ENCODE data around the gene WDTC1. TPM values are rescaled to one million over a fixed set of nuclear protein-coding genes. Genes with fewer than 3 reads are reported as not detected.
A peak's percentile ranks its signal among the peaks of the same experiment; 100 is the strongest.
"Not testable (repeated sequence)": the region's sequence is repeated elsewhere in the genome, so short reads cannot be mapped to it uniquely, and the experiment has no call there.

Gene WDTC1, protein sequence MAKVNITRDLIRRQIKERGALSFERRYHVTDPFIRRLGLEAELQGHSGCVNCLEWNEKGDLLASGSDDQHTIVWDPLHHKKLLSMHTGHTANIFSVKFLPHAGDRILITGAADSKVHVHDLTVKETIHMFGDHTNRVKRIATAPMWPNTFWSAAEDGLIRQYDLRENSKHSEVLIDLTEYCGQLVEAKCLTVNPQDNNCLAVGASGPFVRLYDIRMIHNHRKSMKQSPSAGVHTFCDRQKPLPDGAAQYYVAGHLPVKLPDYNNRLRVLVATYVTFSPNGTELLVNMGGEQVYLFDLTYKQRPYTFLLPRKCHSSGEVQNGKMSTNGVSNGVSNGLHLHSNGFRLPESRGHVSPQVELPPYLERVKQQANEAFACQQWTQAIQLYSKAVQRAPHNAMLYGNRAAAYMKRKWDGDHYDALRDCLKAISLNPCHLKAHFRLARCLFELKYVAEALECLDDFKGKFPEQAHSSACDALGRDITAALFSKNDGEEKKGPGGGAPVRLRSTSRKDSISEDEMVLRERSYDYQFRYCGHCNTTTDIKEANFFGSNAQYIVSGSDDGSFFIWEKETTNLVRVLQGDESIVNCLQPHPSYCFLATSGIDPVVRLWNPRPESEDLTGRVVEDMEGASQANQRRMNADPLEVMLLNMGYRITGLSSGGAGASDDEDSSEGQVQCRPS
- polyA plus RNA-seq, result 8.5 TPM

DNA sequence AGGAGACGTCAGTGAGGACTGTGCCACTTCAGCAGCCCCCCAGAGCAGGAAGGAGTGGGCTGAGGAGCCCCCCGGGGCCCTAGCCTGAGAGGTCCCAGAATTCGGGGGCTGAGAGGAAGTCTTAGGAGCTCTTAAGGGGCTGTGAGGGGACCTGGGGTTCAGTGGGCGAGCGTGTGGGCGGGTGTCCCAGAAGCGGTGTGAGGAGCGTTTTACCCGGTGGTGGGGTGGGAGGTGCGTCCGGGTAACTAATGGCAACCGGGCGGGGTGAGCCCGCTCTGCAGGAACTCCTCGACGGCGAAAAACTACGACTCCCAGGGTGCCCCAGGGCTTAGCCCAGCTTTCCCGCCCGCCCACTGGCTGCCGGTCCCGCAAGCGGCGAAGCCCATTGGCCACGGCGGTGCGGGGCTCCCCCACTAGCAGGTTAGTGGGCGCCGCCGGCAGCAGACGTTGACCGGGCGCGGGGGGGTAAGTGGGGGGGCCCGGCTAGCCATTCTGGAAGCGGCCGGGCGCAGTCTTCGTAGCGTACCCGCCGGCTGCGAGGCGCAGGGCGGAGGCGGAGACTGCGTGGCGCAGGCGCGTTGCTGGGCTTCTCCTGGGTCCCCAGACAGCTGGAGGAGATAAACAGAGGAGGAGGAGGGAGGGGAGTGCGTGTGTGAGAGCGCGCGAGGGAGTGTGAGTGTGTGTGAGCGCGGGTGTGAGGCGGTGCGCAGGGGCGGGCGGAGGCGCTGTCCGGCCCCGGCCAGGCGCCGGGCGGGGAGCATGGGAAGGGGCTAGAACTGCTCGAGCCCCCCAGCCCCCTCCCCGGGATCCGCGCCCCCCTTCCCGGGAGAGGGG lies at the start of gene WDTC1:
TSS of gene WDTC1 (plus strand) at position 584 of the 834 bp plus-strand sequence. CDS start 26,423 bp downstream, outside the sequence.
- no peaks in the 10 kb centered on the region for H3K9me3 Mint-ChIP-seq
- H3K27me3 Mint-ChIP-seq, result no peaks in the 10 kb centered on the region
- H3K4me3 Mint-ChIP-seq, result peak within 1 kb of the TSS; percentile 93 to 100 (median 98)
- no peaks in the 10 kb centered on the region for H3K36me3 Mint-ChIP-seq
- peak within 1 kb of the TSS; percentile 86 to 98 (median 91) for H3K27ac Mint-ChIP-seq
- peaks cover 20 to 26% (median 21%) of the 10 kb centered on the region in 3 donors for H3K4me1 Mint-ChIP-seq

DNA sequence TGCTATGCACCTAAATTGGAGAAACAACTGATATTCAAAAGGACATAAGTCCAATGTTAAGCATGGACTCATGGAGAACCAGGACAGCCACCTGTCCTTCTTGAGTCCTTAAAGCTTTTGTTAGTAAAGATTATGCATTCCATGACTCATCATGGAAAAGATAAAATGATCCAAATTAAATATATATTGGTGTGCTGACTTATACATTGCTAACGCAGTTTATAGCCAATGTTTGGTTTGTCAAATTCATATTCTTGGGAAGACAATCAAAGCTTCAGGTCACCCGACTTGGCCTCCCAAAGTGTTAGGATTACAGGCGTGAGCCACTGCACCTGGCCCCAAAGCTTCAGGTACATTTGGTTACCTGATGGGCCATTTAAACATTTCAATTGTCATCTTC lies 49.8 kb upstream of the WDTC1 start:
- H3K36me3 Mint-ChIP-seq, H3K4me3 Mint-ChIP-seq, H3K27ac Mint-ChIP-seq, H3K27me3 Mint-ChIP-seq, H3K4me1 Mint-ChIP-seq: not testable (repeated sequence)
- peaks cover 0 to 12% (median 12%) of the 10 kb centered on the region in 3 donors for H3K9me3 Mint-ChIP-seq

DNA sequence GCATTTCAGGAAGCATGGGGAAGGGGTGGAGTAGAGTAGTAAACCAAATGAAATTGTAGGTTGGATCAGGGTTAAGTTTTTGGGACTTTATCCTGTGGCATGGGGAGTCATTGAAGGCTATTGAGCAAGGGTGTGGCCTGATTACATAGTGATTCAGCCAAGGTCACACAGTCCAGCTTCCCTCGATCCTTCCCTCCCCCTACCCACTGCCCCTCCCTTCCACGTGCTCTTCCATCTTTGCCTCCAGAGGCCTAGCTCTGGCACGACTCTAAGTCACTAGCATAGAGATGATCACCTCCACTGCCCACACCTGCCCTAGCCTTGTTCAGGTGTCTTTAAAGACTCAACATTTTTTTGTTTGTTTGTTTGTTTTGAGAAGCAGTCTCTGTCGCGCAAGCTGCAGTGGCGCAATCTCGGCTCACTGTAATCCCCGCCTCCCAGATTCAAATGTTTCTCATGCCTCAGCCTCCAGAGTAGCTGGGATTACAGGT lies 42.3 kb upstream of the WDTC1 start:
- Mint-ChIP-seq H3K4me3 (no peak overlapping the region), H3K9me3 (no peaks in the 10 kb centered on the region), H3K27me3 (peaks cover 3% of the 10 kb centered on the region), H3K4me1 (peaks cover 0 to 2% (median 0%) of the 10 kb centered on the region in 3 donors), H3K36me3 (no peaks in the 10 kb centered on the region), H3K27ac (no peak overlapping the region)

DNA sequence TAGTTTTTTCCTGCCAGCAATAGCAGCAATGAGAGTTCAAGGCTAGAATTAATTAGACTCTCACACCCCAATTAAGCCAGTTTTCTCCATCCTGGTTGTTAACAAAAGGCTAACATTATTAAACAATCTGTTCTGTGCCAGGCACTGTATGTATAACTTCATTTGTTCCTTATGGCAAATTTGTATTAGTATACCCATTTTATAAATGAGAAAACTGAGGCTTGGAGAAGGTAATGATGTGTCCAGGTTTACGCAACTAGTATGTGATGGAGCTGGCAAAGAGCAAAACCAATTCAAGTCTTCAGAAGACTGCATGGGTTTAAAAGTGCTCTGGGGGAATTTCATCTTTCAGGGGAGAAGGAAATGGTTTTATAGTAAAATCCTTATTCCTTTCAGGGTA lies 41.2 kb upstream of the WDTC1 start:
- Mint-ChIP-seq H3K27me3 (peaks cover 3% of the 10 kb centered on the region), H3K4me3 (no peak overlapping the region), H3K9me3 (no peaks in the 10 kb centered on the region), H3K4me1 (peaks cover 5 to 8% (median 5%) of the 10 kb centered on the region in 3 donors), H3K36me3 (no peaks in the 10 kb centered on the region), H3K27ac (no peak overlapping the region)

DNA sequence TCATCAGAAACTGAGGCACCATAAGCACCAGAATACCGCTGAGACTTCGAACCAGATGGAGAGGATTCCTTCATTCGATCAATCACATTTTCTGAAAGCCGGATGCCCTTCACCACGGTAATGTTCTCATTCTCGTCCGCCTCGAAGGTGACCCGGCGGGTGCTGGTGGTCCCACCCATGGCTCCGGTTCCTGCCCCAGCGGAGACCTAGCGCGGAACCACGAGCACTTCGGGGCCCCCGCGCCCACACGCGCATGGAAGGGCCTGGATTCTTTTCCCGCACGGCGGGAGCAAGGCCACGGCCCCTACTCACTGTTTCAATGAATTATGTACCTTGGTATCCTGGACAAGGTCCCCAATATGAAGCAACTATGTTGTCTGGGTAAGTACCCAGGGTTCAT lies 33.1 kb upstream of the WDTC1 start:
- Mint-ChIP-seq H3K4me1 (peaks cover 5 to 7% (median 6%) of the 10 kb centered on the region in 3 donors), H3K36me3 (no peaks in the 10 kb centered on the region), H3K9me3 (no peaks in the 10 kb centered on the region), H3K4me3 (no peak overlapping the region), H3K27me3 (no peaks in the 10 kb centered on the region), H3K27ac (no peak overlapping the region)

DNA sequence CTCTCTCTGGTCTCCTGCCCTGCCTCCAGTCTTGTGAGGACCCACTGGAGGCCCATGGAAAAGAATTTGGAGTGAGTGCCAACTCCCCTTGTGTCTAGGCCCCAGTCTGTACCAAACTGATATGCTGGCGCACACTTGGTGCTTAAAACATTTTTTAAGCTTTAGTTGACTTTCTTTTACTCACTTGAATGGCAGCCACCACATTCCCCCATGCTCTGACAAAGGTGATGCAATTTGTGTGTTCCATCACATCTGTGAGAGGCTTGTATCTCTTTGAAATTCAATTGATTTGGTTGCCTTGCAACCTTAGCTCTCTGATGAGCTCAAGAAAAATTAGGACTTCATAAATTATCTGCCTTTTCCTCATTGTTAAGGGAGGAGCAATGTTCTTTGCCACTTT lies 30.5 kb upstream of the WDTC1 start:
- peaks cover 0 to 2% (median 0%) of the 10 kb centered on the region in 3 donors for H3K4me1 Mint-ChIP-seq
- no peaks in the 10 kb centered on the region for H3K9me3 Mint-ChIP-seq
- H3K36me3 Mint-ChIP-seq, result no peaks in the 10 kb centered on the region
- H3K27me3 Mint-ChIP-seq, result no peaks in the 10 kb centered on the region
- H3K27ac Mint-ChIP-seq, result no peak overlapping the region
- H3K4me3 Mint-ChIP-seq, result no peak overlapping the region

DNA sequence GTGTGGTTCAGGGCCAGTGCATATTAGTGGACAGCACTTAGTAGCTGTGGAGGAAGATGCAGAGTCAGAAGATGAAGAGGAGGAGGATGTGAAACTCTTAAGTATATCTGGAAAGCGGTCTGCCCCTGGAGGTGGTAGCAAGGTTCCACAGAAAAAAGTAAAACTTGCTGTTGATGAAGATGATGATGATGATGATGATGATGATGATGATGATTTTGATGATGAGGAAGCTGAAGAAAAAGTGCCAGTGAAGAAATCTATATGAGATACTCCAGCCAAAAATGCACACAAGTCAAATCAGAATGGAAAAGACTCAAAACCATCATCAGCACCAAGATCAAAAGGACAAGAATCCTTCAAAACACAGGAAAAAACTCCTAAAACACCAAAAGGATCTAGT lies 27.2 kb upstream of the WDTC1 start:
- H3K9me3 Mint-ChIP-seq, H3K4me3 Mint-ChIP-seq, H3K4me1 Mint-ChIP-seq, H3K36me3 Mint-ChIP-seq, H3K27me3 Mint-ChIP-seq: not testable (repeated sequence)
- peak overlapping the region in 2 of 3 donors; percentile 29 to 35 for H3K27ac Mint-ChIP-seq

DNA sequence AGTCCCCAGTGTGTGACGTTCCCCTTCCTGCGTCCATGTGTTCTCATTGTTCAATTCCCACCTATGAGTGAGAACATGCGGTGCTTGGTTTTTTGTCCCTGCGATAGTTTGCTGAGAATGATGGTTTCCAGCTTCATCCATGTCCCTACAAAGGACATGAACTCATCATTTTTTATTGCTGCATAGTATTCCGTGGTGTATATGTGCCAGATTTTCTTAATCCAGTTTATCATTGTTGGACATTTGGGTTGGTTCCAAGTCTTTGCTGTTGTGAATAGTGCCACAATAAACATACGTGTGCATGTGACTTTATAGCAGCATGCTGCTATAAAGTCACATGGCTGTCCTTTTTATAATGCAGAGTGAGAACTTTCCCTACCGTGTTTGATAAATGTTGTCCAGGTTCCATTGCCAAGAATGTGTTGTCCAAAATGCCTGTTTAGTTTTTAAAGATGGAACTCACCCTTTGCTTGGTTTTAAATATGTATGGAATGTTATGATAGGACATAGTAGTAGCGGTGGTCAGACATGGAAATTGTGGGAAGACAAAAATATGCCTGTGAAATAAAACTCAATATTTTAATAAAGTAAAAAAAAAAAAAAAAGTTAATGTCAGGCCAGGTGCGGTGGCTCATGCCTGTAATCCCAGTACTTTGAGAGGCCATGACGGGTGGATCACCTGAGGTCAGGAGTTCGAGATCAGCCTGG lies 26.1 kb upstream of the WDTC1 start:
- H3K36me3 Mint-ChIP-seq, H3K9me3 Mint-ChIP-seq, H3K27me3 Mint-ChIP-seq, H3K4me1 Mint-ChIP-seq, H3K4me3 Mint-ChIP-seq: not testable (repeated sequence)
- H3K27ac Mint-ChIP-seq, result peak overlapping the region in 1 of 3 donors; percentile 19

DNA sequence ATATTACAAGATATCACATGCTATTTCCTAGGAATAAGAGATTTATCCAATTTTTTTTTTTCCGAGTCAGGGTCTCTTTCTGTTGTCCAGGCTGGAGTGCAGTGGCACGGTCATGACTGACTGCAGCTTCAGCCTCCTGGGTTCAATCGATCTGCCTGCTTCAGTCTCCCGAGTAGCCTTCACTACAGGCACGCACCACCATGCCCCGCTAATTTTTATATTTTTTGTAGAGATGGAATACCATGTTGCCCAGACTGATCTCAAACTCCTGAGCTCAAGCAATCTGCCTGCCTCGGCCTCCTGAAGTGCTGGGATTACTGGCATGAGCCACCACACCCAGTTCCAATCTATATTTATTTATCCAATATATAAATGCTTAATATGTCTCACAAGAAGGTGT lies 18.0 kb upstream of the WDTC1 start:
- H3K4me1 Mint-ChIP-seq, result no peaks in the 10 kb centered on the region
- H3K27me3 Mint-ChIP-seq, result peaks cover 3% of the 10 kb centered on the region
- no peak overlapping the region for H3K27ac Mint-ChIP-seq
- peaks cover 1% of the 10 kb centered on the region for H3K36me3 Mint-ChIP-seq
- no peaks in the 10 kb centered on the region for H3K9me3 Mint-ChIP-seq
- H3K4me3 Mint-ChIP-seq, result no peak overlapping the region

DNA sequence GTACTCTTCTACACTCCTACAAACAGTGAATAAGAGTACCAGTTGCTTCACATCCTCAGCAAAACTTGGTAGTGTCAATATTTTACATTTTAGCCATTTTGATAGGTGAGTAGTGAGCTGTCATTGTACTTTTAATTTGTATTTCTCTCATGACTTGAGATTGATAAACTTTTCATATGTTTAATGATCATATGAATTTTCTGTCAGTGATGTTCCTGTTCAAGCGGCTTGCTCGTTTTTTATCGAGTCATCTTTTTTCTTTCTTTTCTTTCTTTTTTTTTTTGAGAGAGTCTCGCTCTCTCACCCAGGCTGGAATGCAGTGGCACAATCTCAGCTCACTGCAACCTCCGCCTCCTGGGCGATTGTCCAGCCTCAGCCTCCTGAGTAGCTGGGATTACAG lies 17.0 kb upstream of the WDTC1 start:
- H3K27ac Mint-ChIP-seq, result no peak overlapping the region
- no peak overlapping the region for H3K4me3 Mint-ChIP-seq
- no peaks in the 10 kb centered on the region for H3K27me3 Mint-ChIP-seq
- no peaks in the 10 kb centered on the region for H3K4me1 Mint-ChIP-seq
- peaks cover 1% of the 10 kb centered on the region for H3K36me3 Mint-ChIP-seq
- peaks cover 0 to 3% (median 0%) of the 10 kb centered on the region in 3 donors for H3K9me3 Mint-ChIP-seq

DNA sequence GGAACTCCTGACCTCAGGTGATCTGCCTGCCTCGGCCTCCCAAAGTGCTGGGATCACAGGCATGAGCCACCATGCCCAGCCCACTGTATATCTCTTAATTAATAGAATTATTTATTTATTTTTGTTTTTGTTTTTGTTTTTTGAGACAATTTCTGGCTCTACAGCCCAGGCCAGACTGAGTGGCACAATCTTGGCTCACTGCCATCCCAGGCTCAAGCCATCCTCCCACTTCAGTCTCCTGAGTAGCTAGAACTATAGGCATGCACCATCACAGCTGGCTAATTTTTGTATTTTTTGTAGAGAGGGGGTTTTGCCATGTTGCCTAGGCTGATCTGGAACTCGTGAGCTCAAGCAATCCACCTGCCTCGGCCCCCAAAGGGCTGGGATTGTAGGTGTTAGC lies 15.7 kb upstream of the WDTC1 start:
- Mint-ChIP-seq H3K27me3 (no peaks in the 10 kb centered on the region), H3K9me3 (peaks cover 0 to 3% (median 0%) of the 10 kb centered on the region in 3 donors), H3K4me1 (no peaks in the 10 kb centered on the region), H3K36me3 (peaks cover 1% of the 10 kb centered on the region), H3K4me3 (no peak overlapping the region), H3K27ac (no peak overlapping the region)

DNA sequence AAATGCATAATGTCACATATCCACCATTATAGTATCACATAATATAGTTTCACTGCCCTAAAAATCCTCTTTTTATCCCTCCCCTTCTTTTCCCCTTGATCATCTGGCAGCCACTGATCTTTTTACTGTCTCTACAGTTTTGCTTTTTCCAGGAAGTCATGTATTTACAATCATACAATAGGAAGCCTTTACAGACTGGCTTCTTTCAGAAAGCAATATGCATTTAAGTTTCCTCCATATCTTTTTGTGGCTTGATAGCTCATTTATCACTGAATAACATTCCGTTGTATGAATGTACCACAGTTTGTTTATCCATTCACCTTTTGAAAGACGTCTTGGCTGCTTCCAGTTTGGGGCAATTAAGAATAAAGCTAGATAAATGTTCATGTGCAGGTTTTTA lies 14.3 kb upstream of the WDTC1 start:
- Mint-ChIP-seq H3K9me3 (peaks cover 0 to 3% (median 0%) of the 10 kb centered on the region in 3 donors), H3K27me3 (peaks cover 2% of the 10 kb centered on the region), H3K4me1 (no peaks in the 10 kb centered on the region), H3K36me3 (peaks cover 1% of the 10 kb centered on the region), H3K27ac (no peak overlapping the region), H3K4me3 (no peak overlapping the region)

DNA sequence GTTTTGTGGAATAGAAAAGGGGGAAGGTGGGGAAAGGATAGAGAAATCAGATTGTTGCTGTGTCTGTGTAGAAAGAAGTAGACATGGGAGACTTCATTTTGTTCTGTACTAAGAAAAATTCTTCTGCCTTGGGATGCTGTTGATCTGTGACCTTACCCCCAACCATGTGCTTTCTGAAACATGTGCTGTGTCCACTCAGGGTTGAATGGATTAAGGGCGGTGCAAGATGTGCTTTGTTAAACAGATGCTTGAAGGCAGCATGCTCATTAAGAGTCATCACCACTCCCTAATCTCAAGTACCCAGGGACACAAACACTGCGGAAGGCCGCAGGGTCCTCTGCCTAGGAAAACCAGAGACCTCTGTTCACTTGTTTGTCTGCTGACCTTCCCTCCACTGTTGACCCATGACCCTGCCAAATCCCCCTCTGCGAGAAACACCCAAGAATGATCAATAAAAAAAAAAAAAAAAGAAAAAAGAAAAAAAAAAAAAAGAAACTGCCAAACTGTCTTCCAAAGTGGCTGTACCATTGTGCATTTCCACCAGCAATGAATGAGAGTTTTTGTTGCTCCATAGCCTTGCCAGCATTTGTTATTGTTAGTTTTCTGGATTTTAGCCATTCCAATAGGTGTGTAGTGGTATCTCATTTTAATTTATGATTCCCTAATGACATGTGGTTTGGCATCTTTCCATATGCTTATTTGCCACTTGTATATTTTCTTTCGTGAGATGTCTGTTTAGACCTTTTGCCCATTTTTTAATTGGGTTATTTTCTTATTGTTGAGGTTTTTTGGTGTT lies 13.5 kb upstream of the WDTC1 start:
- H3K4me1 Mint-ChIP-seq, H3K27ac Mint-ChIP-seq, H3K27me3 Mint-ChIP-seq, H3K4me3 Mint-ChIP-seq, H3K9me3 Mint-ChIP-seq, H3K36me3 Mint-ChIP-seq: not testable (repeated sequence)

DNA sequence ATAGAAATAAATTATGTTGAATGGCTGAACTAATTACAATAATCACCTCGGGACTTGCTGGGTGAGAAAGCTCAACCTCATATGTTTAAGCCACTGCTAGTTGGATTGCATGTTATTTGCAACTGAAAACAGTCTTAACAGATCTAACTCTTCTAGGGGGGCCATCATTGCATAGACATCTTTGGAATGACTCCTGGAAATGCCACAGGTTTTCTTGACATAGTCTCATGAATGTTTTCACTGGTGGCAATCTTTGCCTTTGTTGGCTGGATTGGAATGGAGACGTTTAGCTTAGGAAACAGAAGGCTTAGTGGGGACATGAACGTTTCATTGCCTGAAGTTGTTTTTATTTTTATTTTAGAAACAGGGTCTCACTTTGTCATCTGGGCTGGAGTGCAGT lies 8.8 kb upstream of the WDTC1 start:
- H3K9me3 Mint-ChIP-seq, result peaks cover 0 to 3% (median 0%) of the 10 kb centered on the region in 3 donors
- no peak overlapping the region for H3K4me3 Mint-ChIP-seq
- H3K27ac Mint-ChIP-seq, result no peak overlapping the region
- H3K4me1 Mint-ChIP-seq, result no peaks in the 10 kb centered on the region
- H3K27me3 Mint-ChIP-seq, result peaks cover 2% of the 10 kb centered on the region
- no peaks in the 10 kb centered on the region for H3K36me3 Mint-ChIP-seq

Measured in IgD-negative memory B cell (primary cell).